IMR-90 (cell line): Measurements from ENCODE around the gene BTBD9. TPM values are rescaled to one million over a fixed set of nuclear protein-coding genes. Genes with fewer than 3 reads are reported as not detected.
A peak's percentile ranks its signal among the peaks of the same experiment; 100 is the strongest.

ENCODE experiments used
- ATAC-seq: fragments of 200-7000 bp; cut with Tn5 transposase; 2 replicates; pipeline ENCODE4 v1.9.1; 2020; ENCODE audit warnings: low read depth, mild to moderate bottlenecking, moderate library complexity
- BruUV-seq: library from RNA; stranded (reverse); fragments of 400-500 nt; replicated peaks from 2 replicates; lab custom pipeline; 2021; lab: Mats Ljungman, UMichigan
- CTCF ChIA-PET: fragments of 300-600 bp; formaldehyde crosslinking; extraction: SDS; loops from one replicate; lab custom pipeline; 2021; ENCODE audit warnings: antibody characterized with exemption; lab: Yijun Ruan, JAX
- POLR2A ChIA-PET: fragments of 300-600 bp; sonication (Branson Sonifier 250); formaldehyde crosslinking; loops from one replicate; lab custom pipeline; 2022; ENCODE audit warnings: antibody characterized with exemption; ENCODE audit not compliant: unreplicated experiment; lab: Charles Lee
- DNase-seq: peaks from one replicate; pipeline ENCODE4 v3.0.0; 2013
- H2AFZ ChIP-seq: replicated peaks from 2 replicates; pipeline ENCODE3; 2013; ENCODE audit warnings: low read length, mild to moderate bottlenecking; ENCODE audit not compliant: poor library complexity
- H2AK5ac ChIP-seq: 2 replicates; pipeline ENCODE4 v1.6.1; 2013; ENCODE audit warnings: low read depth, low read length, inconsistent platforms
- H2AK9ac ChIP-seq: replicated peaks from 2 replicates; pipeline ENCODE3; 2013; ENCODE audit warnings: mild to moderate bottlenecking, low read depth, low read length, moderate library complexity; ENCODE audit not compliant: poor library complexity
- H2BK120ac ChIP-seq: 2 replicates; pipeline ENCODE4 v1.6.1; 2013; ENCODE audit warnings: low read depth, low read length, inconsistent platforms
- H2BK15ac ChIP-seq: 3 replicates; pipeline ENCODE4 v1.6.1; 2013; ENCODE audit warnings: low read depth, low read length, inconsistent platforms
- H2BK20ac ChIP-seq: 2 replicates; pipeline ENCODE4 v1.6.1; 2013; ENCODE audit warnings: low read depth, mild to moderate bottlenecking, inconsistent platforms, low read length, moderate library complexity
- H2BK5ac ChIP-seq: 2 replicates; pipeline ENCODE4 v1.6.1; 2013; ENCODE audit warnings: mild to moderate bottlenecking, low read depth, low read length, inconsistent platforms; ENCODE audit not compliant: poor library complexity, severe bottlenecking
- H3K14ac ChIP-seq: replicated peaks from 2 replicates; pipeline ENCODE4 v1.6.1; 2013; ENCODE audit warnings: low read depth, low read length, inconsistent platforms
- H3K18ac ChIP-seq: 2 replicates; pipeline ENCODE4 v1.6.1; 2013; ENCODE audit warnings: low read depth, low read length, control low read depth
- H3K23ac ChIP-seq: 2 replicates; pipeline ENCODE4 v1.6.1; 2013; ENCODE audit warnings: low read depth, low read length, inconsistent platforms
- H3K27ac ChIP-seq: 2 replicates; pipeline ENCODE4 v1.5.1; 2013; ENCODE audit warnings: mild to moderate bottlenecking, control low read depth, low read length; ENCODE audit not compliant: insufficient read depth
- H3K27me3 ChIP-seq: 2 replicates; pipeline ENCODE4 v1.6.1; 2013; ENCODE audit warnings: low read length; ENCODE audit not compliant: control insufficient read depth, insufficient read depth
- H3K36me3 ChIP-seq: 2 replicates; pipeline ENCODE4 v1.6.1; 2013; ENCODE audit warnings: low read length, mixed read lengths; ENCODE audit not compliant: control insufficient read depth, insufficient read depth
- H3K4ac ChIP-seq: 2 replicates; pipeline ENCODE4 v1.6.1; 2013; ENCODE audit warnings: low read depth, low read length, inconsistent platforms
- H3K4me1 ChIP-seq: 2 replicates; pipeline ENCODE4 v1.6.1; 2013; ENCODE audit warnings: low read length, mixed read lengths; ENCODE audit not compliant: control insufficient read depth, insufficient read depth
- H3K4me2 ChIP-seq: 2 replicates; pipeline ENCODE4 v1.6.1; 2013; ENCODE audit warnings: low read depth, mild to moderate bottlenecking, control low read depth, low read length, moderate library complexity
- H3K4me3 ChIP-seq: 2 replicates; pipeline ENCODE4 v1.5.1; 2013; ENCODE audit warnings: low read depth, mild to moderate bottlenecking, control low read depth, low read length, moderate library complexity; ENCODE audit not compliant: insufficient read depth
- H3K56ac ChIP-seq: 2 replicates; pipeline ENCODE4 v1.6.1; 2013; ENCODE audit warnings: low read length, inconsistent platforms; ENCODE audit not compliant: insufficient read depth; ENCODE audit errors: extremely low read depth
- H3K79me1 ChIP-seq, 2 experiments: 2 replicates each; pipeline ENCODE4 v1.6.1; 2013; ENCODE audit warnings: low read length in 2 of 2, inconsistent platforms in 1 of 2, low read depth in 1 of 2
- H3K9ac ChIP-seq: 2 replicates; pipeline ENCODE4 v1.6.1; 2013; ENCODE audit warnings: low read depth, low read length, control low read depth
- H3K9me1 ChIP-seq: 2 replicates; pipeline ENCODE4 v1.6.1; 2013; ENCODE audit warnings: low read length, inconsistent platforms; ENCODE audit not compliant: insufficient read depth
- H3K9me3 ChIP-seq: 2 replicates; pipeline ENCODE4 v1.6.1; 2013; ENCODE audit warnings: low read length; ENCODE audit not compliant: control insufficient read depth, insufficient read depth
- H4K20me1 ChIP-seq: 2 replicates; pipeline ENCODE4 v1.6.1; 2013; ENCODE audit warnings: low read length, inconsistent platforms; ENCODE audit not compliant: insufficient read depth
- H4K5ac ChIP-seq: 2 replicates; pipeline ENCODE4 v1.6.1; 2013; ENCODE audit warnings: mild to moderate bottlenecking, low read depth, low read length, control low read depth
- H4K8ac ChIP-seq, 2 experiments: 2 replicates each; pipeline ENCODE4 v1.6.1; 2013; ENCODE audit warnings: low read depth in 2 of 2, low read length in 2 of 2, control low read depth in 1 of 2, inconsistent platforms in 1 of 2
- H4K91ac ChIP-seq: 2 replicates; pipeline ENCODE4 v1.6.1; 2013; ENCODE audit warnings: low read depth, low read length, inconsistent platforms; ENCODE audit not compliant: insufficient read depth
- CEBPB ChIP-seq: IDR thresholded peaks from 2 replicates; pipeline ENCODE4 v1.6.1; 2012; ENCODE audit warnings: low read depth, low read length, improper control_type of control experiment
- MAFK ChIP-seq: IDR thresholded peaks from 2 replicates; pipeline ENCODE4 v1.6.1; 2012; ENCODE audit warnings: low read depth, low read length, improper control_type of control experiment
- MAZ ChIP-seq: IDR thresholded peaks from 2 replicates; pipeline ENCODE4 v1.6.1; 2012; ENCODE audit warnings: low read depth, mild to moderate bottlenecking, low read length, improper control_type of control experiment, moderate library complexity, borderline replicate concordance
- RFX5 ChIP-seq: IDR thresholded peaks from 2 replicates; pipeline ENCODE4 v1.8.0; 2012; ENCODE audit warnings: low read depth, mild to moderate bottlenecking, low read length, moderate library complexity
- WGBS, 2 experiments: methylation state at CpG; one replicate each; pipeline versions ENCODE4 v1.1.5 to v1.1.7; 2013; ENCODE audit warnings: missing lambda C conversion rate in 2 of 2; ENCODE audit not compliant: insufficient read length in 1 of 2; ENCODE audit errors: extremely low coverage in 2 of 2; 5-methylcytosine and 5-hydroxymethylcytosine counted together
- dilution Hi-C: fragments of 300-500 bp; cut with HindIII; formaldehyde crosslinking; loops from one replicate; pipeline ENCODE4 v1.14.3; 2018; ENCODE audit warnings: low sequenced_read_pairs; ENCODE audit not compliant: unreplicated experiment
- in situ Hi-C: fragments of 300-500 bp; cut with MboI; formaldehyde crosslinking; loops from 3 replicates; pipeline ENCODE4 v1.14.3; 2019; ENCODE audit warnings: low sequenced_read_pairs, inconsistent platforms, mixed read lengths
- intact Hi-C: fragments of 100-400 bp; cut with micrococcal nuclease; formaldehyde crosslinking; loops from 2 replicates; pipeline ENCODE4 v1.10.0; 2022
- polyA plus RNA-seq, 3 experiments: library from polyadenylated mRNA; depleted of rRNA; stranded (reverse); fragments of >200 nt; gene quantifications; 2 replicates each; pipeline ENCODE4 v1.2.3, GENCODE V29; 2012; ENCODE audit warnings: low replicate concordance in 1 of 3
- total RNA-seq: library from RNA; depleted of rRNA; stranded (reverse); fragments of >200 nt; gene quantifications from 2 replicates; pipeline ENCODE4 v1.2.3, GENCODE V29; 2012

Gene BTBD9
- total and polyA plus RNA-seq, 2 of the 4 experiments (the other 2 are of a cell fraction) = 4.1 to 22.0 TPM

GRCh38 chr6:38512211-38512610 is 127.5 kb downstream of the BTBD9 start:
- DNase-seq (no peak), ATAC-seq (no peak)
- H4K20me1 ChIP-seq = peaks cover 14% of the 10 kb centered on the region; the same call in 1 of the 2 replicates
- no peak overlapping the region for H3K56ac ChIP-seq
- H3K18ac ChIP-seq = no peak overlapping the region
- no peaks in the 10 kb centered on the region for H3K27me3 ChIP-seq
- in situ Hi-C loops (no loop called here), dilution Hi-C loops (no loop called here), intact Hi-C loops (no loop called here)
- no peak overlapping the region for H4K5ac ChIP-seq
- H4K91ac ChIP-seq = no peak overlapping the region
- H3K14ac ChIP-seq = 0 out of 2 replicates have a peak overlapping the region, but pooled peaks have one; percentile 14
- TF ChIP-seq MAFK (no peak), CEBPB (no peak), MAZ (no peak), RFX5 (no peak)
- peaks cover 6% of the 10 kb centered on the region for H3K9me1 ChIP-seq
- H3K4me1 ChIP-seq = peaks cover 10% of the 10 kb centered on the region
- peaks cover 2 to 10% of the 10 kb centered on the region in 2 experiments; a peak in 3 of 4 replicates for H3K79me1 ChIP-seq
- no peak overlapping the region for H2BK120ac ChIP-seq
- no peak overlapping the region; the same call in 1 of the 2 replicates for H2AK5ac ChIP-seq
- H3K4ac ChIP-seq = no peak overlapping the region
- no TSS peak for BruUV-seq
- no peak overlapping the region for H3K23ac ChIP-seq
- H2AK9ac ChIP-seq = no peak overlapping the region
- no peaks in the 10 kb centered on the region for H3K36me3 ChIP-seq
- H2AFZ ChIP-seq = no peak overlapping the region
- no peak overlapping the region for H2BK5ac ChIP-seq
- ChIA-PET POLR2A (no interaction called here), CTCF (interaction anchor here (0.6 to 1.5 kb wide), 2 partner anchors 18 to 44 kb away, joined by 3 to 4 read pairs; no protein-coding TSS in a partner anchor)
- no peak overlapping the region for H3K4me2 ChIP-seq
- H3K27ac ChIP-seq = no peak overlapping the region
- H2BK20ac ChIP-seq = no peak overlapping the region
- H3K9ac ChIP-seq = no peak overlapping the region
- no peaks in the 10 kb centered on the region for H3K9me3 ChIP-seq
- no peak overlapping the region for H4K8ac ChIP-seq
- WGBS, 2 experiments = no CpG with 5 or more reads among the region's 5 CpGs
- H3K4me3 ChIP-seq = no peak overlapping the region
- no peak overlapping the region for H2BK15ac ChIP-seq
